ENCODE data around the gene GNG12. TPM values are rescaled to one million over a fixed set of nuclear protein-coding genes. Genes with fewer than 3 reads are reported as not detected.

The GNG12 gene
- polyA plus RNA-seq, 3 donors: 0.03 TPM; not detected in 2

DNA sequence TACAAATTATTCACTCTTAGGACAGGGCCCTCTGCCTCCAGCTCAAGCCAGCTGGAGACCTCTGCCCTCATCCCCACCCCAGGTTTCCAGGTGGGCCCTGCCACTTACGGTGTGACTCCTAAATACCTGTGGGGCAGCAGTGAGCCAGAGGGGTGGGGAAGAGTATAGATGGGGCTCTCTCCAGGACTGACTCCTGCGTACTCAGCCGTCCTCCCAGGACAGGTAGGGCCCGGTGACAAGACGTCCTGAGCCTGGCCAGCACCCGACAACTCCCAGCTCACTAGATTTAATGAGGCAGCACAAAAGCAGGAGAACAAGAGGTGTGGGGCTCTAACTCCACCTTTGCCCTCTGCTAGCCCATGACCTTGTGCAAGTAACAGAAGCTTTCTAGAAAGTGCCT is 16.8 kb downstream of the GNG12 start:
- peaks cover 0 to 4% of the 10 kb centered on the region in 2 donors for H3K9me3 ChIP-seq (replicated peaks in 1 of 2; ENCODE audit: control insufficient read depth in 1 of 2, insufficient read depth in 1 of 2, low read length in 2 of 2)
- no peaks in the 10 kb centered on the region for H3K4me1 ChIP-seq (ENCODE audit: control insufficient read depth in 1 of 2, insufficient read depth in 2 of 2, low read length in 2 of 2)
- Mint-ChIP-seq H3K9me3 (peaks cover 0 to 7% (median 3%) of the 10 kb centered on the region in 7 donors), H3K27me3 (ENCODE audit: low read depth in 3 of 3) (peaks cover 0 to 4% (median 3%) of the 10 kb centered on the region in 3 donors), H3K36me3 (no peaks in the 10 kb centered on the region), H3K27ac (peak overlapping the region in 1 of 7 donors; percentile 16), H3K4me3 (no peak overlapping the region), H3K4me1 (no peaks in the 10 kb centered on the region)
- H3K36me3 ChIP-seq (replicated peaks in 1 of 2; ENCODE audit: control insufficient read depth in 1 of 2, insufficient read depth in 2 of 2, low read length in 2 of 2): no peaks in the 10 kb centered on the region
- TF ChIP-seq, protein P1, sequence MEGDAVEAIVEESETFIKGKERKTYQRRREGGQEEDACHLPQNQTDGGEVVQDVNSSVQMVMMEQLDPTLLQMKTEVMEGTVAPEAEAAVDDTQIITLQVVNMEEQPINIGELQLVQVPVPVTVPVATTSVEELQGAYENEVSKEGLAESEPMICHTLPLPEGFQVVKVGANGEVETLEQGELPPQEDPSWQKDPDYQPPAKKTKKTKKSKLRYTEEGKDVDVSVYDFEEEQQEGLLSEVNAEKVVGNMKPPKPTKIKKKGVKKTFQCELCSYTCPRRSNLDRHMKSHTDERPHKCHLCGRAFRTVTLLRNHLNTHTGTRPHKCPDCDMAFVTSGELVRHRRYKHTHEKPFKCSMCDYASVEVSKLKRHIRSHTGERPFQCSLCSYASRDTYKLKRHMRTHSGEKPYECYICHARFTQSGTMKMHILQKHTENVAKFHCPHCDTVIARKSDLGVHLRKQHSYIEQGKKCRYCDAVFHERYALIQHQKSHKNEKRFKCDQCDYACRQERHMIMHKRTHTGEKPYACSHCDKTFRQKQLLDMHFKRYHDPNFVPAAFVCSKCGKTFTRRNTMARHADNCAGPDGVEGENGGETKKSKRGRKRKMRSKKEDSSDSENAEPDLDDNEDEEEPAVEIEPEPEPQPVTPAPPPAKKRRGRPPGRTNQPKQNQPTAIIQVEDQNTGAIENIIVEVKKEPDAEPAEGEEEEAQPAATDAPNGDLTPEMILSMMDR (IDR thresholded peaks at IDR 0.05): no peak
- no peaks in the 10 kb centered on the region for H4K20me1 ChIP-seq (ENCODE audit: insufficient read depth, low read length)
- no peaks in the 10 kb centered on the region for H3K27me3 ChIP-seq (ENCODE audit: control insufficient read depth in 2 of 2, insufficient read depth in 2 of 2, low read length in 2 of 2)
- no peak overlapping the region for H3K4me2 ChIP-seq (replicated peaks; ENCODE audit: extremely low read depth, low read length, poor library complexity, severe bottlenecking)
- H3K4me3 ChIP-seq (replicated peaks in 1 of 3; ENCODE audit: low read depth in 2 of 3, low read length in 3 of 3): no peak overlapping the region
- DNase-seq: no peak
- H3K9ac ChIP-seq (ENCODE audit: insufficient read depth, low read length, poor library complexity, severe bottlenecking): no peak overlapping the region
- H2AFZ ChIP-seq (ENCODE audit: insufficient read depth, low read depth, low read length, poor library complexity, severe bottlenecking): no peak overlapping the region
- no peak overlapping the region for H3K27ac ChIP-seq (ENCODE audit: low read depth in 1 of 2, low read length in 2 of 2)
- WGBS (ENCODE audit: insufficient coverage): 95% methylated on average over 5 of the region's 6 CpGs
- intact Hi-C loops (cut with micrococcal nuclease): no loop called here
- H3K79me2 ChIP-seq (ENCODE audit: insufficient read depth, low read length): no peaks in the 10 kb centered on the region

DNA sequence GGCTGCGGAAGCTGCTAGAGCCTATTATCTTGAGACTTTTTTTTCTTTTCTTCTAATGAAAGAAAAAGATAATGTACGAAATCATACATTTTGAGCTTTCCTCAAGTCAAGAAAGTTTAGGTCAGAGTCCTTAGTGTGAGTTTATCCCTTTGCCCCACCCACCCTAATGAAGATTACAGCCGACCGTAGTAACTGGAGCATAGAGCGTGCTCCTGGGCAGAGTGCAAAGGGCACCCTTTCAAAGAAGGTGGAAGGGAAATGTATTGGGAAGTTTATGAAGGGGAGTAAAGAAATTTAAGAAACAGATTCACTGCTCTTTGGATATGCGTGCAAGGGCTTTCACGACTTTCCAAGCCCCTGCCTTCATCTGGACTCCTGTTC is 17.2 kb downstream of the GNG12 start:
- peaks cover 0 to 4% of the 10 kb centered on the region in 2 donors for H3K9me3 ChIP-seq (replicated peaks in 1 of 2; ENCODE audit: control insufficient read depth in 1 of 2, insufficient read depth in 1 of 2, low read length in 2 of 2)
- H4K20me1 ChIP-seq (ENCODE audit: insufficient read depth, low read length): no peaks in the 10 kb centered on the region
- no peak overlapping the region for H3K4me3 Mint-ChIP-seq
- H3K4me2 ChIP-seq (replicated peaks; ENCODE audit: extremely low read depth, low read length, poor library complexity, severe bottlenecking): no peak overlapping the region
- H3K9ac ChIP-seq (ENCODE audit: insufficient read depth, low read length, poor library complexity, severe bottlenecking): no peak overlapping the region
- TF ChIP-seq, protein P1 (IDR thresholded peaks at IDR 0.05): no peak
- WGBS (ENCODE audit: insufficient coverage): 96% methylated on average over 4 of the region's 7 CpGs
- no peaks in the 10 kb centered on the region for H3K36me3 ChIP-seq (replicated peaks in 1 of 2; ENCODE audit: control insufficient read depth in 1 of 2, insufficient read depth in 2 of 2, low read length in 2 of 2)
- no peaks in the 10 kb centered on the region for H3K27me3 ChIP-seq (ENCODE audit: control insufficient read depth in 2 of 2, insufficient read depth in 2 of 2, low read length in 2 of 2)
- DNase-seq: no peak
- H2AFZ ChIP-seq (ENCODE audit: insufficient read depth, low read depth, low read length, poor library complexity, severe bottlenecking): no peak overlapping the region
- H3K4me1 Mint-ChIP-seq: no peaks in the 10 kb centered on the region
- peaks cover 0 to 7% (median 3%) of the 10 kb centered on the region in 7 donors for H3K9me3 Mint-ChIP-seq
- H3K79me2 ChIP-seq (ENCODE audit: insufficient read depth, low read length): no peaks in the 10 kb centered on the region
- no peaks in the 10 kb centered on the region for H3K4me1 ChIP-seq (ENCODE audit: control insufficient read depth in 1 of 2, insufficient read depth in 2 of 2, low read length in 2 of 2)
- H3K4me3 ChIP-seq (replicated peaks in 1 of 3; ENCODE audit: low read depth in 2 of 3, low read length in 3 of 3): no peak overlapping the region
- no peak overlapping the region for H3K27ac Mint-ChIP-seq
- H3K36me3 Mint-ChIP-seq: no peaks in the 10 kb centered on the region
- H3K27ac ChIP-seq (ENCODE audit: low read depth in 1 of 2, low read length in 2 of 2): no peak overlapping the region
- peaks cover 0 to 4% (median 3%) of the 10 kb centered on the region in 3 donors for H3K27me3 Mint-ChIP-seq (ENCODE audit: low read depth in 3 of 3)
- intact Hi-C loops (cut with micrococcal nuclease): no loop called here

All from CD14-positive monocyte (primary cell).